Jurkat, Clone E6-1 (cell line): ENCODE data around the gene HYAL1.
"Not testable (repeated sequence)": the region's sequence is repeated elsewhere in the genome, so short reads cannot be mapped to it uniquely, and the experiment has no call there.

Experiments
- DNase-seq: peaks from one replicate; pipeline ENCODE4 v3.0.0-alpha.2; 2011; ENCODE audit warnings: low read depth, low spot score
- H3K4me3 ChIP-seq: 2 replicates; pipeline ENCODE4 v1.5.1; 2011; ENCODE audit warnings: mild to moderate bottlenecking, low read length, control low read depth, moderate library complexity

The HYAL1 gene

DNA sequence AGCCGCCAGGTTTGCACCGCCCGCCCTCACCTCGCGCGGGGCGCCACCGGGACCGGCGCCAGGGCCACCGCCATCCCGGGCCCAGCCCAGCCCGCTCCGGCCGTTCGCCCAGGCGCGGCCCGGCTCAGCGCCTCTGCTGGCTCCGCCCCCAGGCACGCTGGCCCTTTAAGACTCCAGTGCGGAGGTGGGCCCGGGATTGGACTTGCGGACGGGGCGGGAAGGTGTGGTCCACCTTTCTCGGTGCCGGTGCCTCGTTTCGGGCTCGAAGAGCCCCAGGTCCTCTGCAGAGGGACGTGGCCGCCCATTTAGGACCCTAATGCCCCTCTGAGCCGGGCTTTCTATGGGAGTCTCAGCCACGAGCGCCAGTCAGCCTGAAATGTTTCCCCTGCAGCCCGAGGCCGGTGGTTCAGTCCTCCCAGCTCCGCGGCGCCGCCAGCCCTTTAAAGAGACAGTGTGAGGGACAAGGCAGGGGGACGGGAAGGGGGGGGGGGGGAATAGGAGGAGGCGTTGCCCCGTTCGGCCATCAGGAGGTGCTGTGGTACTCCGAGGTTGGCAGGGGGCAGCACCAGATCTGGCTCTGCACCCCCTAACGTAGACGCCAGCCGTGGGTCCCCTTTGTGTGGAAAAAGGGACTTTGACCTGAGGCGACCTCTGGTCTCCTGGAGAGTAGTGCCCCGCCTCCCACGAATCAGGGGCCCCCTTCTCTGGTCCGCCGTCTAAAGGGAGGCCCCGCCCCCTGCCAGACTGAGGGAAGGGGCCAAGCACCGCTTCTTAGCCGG, 18.2 kb upstream of the HYAL1 start:
- peak overlapping the region; percentile 98 for H3K4me3 ChIP-seq
- peak; percentile 79 for DNase-seq

DNA sequence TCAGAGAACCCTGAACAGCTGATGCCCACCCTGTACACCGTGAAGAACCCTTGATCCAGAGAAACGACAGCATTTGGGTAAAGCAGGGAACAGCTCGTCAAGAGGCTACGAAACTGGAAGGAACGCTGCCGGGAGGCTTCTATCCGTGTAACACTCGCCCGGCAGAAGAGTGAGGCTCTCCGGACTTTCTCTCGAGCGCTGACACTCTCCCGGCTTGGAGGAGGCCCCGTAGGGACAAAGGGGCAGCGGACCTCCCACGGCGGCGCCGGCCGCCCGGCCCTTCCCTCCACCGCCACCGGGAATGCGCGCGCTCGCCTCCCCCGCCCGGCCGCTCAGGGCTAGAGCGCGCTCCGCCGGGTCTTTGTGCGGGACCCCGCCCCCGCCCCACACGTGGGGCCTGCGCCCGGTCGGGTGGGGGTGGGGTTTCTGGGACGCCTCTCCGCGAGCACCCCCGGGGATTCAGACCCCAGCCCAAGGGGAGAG, 17.5 kb upstream of the HYAL1 start:
- no peak for DNase-seq
- peak overlapping the region; percentile 98 for H3K4me3 ChIP-seq

DNA sequence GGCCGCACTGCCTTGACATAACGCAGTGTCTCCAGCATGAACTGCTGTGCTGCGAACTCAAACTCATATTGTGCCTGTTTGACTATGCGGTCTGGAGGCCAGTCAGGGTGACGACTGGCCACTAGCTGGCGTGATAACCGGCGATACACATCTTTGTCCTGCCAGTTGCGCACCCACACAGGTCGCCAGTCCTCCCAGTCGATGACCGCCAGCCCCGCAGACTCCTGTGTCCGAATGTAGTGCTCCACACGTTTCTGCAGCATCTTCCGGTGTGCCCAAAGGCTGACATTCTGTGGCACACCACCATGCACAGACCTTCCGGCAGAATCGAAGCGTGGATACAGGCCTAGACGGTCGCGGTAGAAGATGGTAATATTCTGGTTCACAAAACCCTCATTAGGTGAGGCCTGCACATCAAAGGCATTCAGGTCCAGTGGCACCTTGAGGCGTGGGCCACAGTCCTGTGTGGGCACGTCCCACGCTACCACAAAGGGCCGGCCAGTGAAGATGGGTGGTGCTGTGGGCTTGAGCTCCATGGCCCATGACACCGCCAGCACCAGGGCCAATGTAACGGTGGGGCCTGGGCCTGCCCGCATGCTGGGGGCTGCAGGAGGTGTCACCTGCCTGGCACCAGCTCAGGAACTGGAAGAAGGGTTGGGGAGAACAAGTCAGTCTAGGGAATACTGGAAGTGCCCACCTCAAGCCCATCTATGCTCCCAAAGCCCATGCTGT, 16.7 kb upstream of the HYAL1 start:
- DNase-seq = no peak

DNA sequence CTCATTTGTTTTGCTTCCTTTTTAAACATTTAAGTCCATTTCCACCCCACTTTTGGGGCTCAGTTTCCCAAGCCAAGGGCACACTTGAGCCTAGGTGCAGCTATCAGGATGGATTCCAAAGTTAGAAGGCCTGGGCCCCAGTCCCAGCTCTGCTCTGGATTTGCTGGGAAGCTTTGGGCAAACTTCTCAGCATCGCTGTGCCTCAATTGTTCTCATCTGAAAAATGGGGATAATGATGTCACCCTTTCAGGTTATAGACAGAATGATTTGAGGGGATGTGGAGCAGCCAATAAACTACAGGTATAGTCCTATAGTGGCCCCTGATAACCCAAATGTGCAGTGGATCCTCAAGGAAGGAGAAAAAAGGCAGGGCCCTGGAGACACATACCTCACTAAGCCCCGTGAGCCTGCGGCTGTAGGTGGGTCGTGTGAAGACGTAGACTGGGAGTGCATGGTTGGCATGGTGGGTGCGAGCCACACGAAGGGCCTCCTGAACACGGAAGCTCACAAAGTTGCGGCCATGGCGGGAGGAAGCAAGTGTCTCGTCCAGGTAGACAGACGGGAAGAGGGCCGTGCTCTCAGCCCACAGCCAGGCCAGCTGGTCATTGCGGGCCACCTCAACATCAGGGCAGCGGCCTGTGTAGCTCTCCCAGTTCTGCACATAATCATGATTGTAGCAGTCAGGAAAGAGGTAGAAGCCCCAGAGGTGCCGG, 16.0 kb upstream of the HYAL1 start:
- no peak overlapping the region for H3K4me3 ChIP-seq

More for the DNA sequence above, 16.7 kb upstream of the HYAL1 start:
- H3K4me3 ChIP-seq = peak overlapping the region; percentile 98

GRCh38 chr3:50318615-50319014, 15.2 kb upstream of the HYAL1 start:
- no peak overlapping the region for H3K4me3 ChIP-seq
- DNase-seq = no peak

More for the DNA sequence above, 16.0 kb upstream of the HYAL1 start:
- DNase-seq = no peak

GRCh38 chr3:50318163-50318562, 14.8 kb upstream of the HYAL1 start:
- no peak for DNase-seq
- no peak overlapping the region for H3K4me3 ChIP-seq

- no peak overlapping the region for H3K4me3 ChIP-seq
- DNase-seq = no peak
These were observed 13.9 kb upstream of the HYAL1 start for GRCh38 chr3:50317300-50317699.

DNA sequence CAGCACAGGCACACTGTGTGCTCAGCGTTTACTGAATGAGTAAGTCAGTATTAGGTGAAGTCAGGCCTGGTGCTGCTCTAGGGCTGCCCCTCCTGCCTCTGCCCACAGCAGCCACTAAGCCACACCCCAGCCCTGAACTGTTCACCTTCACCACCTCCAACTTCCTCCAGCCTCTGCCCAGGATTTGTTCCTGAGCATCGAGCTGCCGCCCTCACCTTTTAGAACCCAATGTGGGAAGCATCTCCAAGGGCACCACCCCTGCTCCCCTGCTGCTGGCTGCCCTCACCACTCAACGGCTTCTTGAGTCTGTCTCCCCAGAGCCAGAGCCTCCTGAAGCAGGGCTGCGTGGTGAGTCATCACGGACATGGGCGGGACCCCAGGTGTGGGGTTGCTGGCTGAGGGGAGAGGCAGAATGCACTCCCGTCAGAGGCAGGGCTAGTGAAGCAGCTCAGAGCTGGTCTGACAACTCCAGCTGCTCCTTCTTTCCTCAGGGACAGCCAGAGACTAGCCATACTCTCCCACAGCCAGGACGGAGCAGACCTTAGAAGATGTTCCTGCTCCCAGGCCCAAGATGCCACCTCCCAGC, 13.4 kb upstream of the HYAL1 start:
- DNase-seq = no peak
- no peak overlapping the region for H3K4me3 ChIP-seq

DNA sequence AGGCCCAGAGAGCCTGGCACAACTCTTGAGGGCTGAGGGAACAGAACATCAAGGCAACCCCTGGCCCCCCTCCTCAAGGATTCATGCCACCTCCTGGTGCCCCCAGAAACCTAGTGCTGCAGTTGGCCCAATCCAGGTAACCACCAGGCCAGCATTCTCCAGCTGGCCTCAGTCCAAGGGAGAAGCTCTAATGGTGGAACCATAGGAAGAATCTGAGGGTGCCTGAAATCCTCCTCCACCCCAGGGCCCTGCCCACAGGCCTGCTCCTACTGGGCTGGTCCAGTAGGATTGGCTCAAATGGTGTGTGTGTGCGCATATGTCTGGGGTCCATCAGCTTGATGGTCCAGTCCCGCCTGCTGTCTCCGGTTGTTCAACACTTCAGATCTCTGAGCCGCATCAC, 11.4 kb upstream of the HYAL1 start:
- no peak for DNase-seq
- no peak overlapping the region for H3K4me3 ChIP-seq

DNA sequence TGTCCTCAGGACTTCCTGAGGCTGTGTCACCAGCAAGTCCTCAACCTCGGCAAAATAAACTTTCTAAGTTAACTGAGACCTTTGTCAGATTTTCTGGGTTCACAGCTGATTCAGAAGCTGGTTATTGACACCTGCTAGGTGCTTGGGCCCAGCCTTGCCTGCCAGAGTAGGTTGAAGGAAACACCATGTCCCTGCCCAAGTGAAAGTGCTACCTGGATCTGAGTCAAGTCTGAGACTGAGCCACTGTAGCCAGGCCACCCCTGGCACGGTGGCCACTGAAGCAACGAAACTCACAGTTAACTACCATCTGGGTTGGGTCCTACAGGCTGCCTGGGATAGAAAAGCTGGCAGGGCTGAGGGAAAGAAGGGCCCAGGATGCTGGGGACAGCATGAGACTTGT, 11.0 kb upstream of the HYAL1 start:
- H3K4me3 ChIP-seq = no peak overlapping the region
- DNase-seq = no peak

- not testable (repeated sequence) for DNase-seq, H3K4me3 ChIP-seq
These were observed 8.7 kb upstream of the HYAL1 start for GRCh38 chr3:50312041-50312440.

DNA sequence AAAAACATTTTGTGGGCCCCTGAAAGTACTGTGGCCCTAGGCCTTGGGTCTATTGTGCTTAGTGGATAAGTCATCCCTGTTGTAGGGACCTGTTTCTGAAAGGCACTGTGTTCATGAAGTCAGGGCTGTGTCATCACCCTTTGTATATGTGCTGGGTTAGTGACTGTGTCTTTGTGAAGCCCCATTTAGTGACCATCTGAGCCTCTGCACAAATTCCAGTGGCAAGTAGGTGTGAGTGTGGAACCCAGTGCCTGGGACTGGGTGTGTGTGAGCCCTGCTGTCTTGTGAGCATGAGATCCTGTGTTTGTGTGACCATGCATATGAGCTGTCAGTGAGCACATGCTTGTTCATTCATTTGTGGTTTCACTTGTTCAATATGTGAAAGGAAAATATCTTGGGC, 1.2 kb upstream of the HYAL1 start:
- no peak for DNase-seq
- no peak overlapping the region for H3K4me3 ChIP-seq

- H3K4me3 ChIP-seq = no peak overlapping the region
- DNase-seq = no peak
These were observed 1.0 kb downstream of the HYAL1 start for GRCh38 chr3:50302095-50303012.

GRCh38 chr3:50300681-50301254, 2.6 kb downstream of the HYAL1 start:
- H3K4me3 ChIP-seq = no peak overlapping the region
- no peak for DNase-seq

GRCh38 chr3:50299929-50300680, 3.3 kb downstream of the HYAL1 start:
- no peak for DNase-seq
- peak overlapping the region; percentile 71 for H3K4me3 ChIP-seq

- H3K4me3 ChIP-seq = peak overlapping the region; percentile 71
- no peak for DNase-seq
These were observed 3.8 kb downstream of the HYAL1 start for GRCh38 chr3:50299638-50299928.

DNA sequence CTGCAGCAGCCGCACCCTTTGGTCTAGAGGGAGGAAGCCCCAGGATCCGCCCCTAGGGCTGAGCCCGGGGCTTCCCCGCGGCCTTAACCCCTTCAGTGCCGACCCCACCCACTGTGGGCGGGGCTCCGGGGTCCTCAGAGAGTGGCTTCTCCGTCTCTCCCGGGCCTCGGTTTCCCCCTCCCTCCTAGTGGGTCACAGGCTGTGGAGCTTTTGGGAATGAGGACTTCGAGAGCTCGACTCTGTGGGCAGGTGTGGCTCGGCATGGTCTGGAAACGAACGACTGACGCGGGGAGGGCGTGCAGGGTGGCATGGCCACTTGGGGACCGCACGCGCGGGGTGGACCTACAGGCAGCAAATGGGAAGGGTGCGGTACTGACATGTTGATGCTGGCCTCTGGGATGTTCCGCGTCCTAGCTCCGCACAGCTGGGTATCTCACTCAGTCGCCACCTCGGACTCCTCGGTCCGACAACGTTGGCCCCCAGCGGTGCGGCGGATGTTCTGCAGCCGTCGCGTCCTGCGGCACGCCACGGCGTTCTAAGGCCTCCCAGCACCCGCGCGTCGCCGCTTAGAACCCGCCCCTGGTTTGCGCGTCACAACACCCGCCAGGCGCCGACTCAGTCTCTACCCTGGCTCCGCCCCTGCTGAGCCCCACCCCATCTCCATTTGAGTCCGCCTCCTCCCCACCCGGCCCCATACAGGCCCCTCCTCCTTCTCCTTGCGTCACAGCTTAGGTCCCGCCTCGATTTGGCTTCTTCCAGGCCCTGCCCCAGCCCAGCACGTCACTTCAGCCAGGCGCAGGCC, 4.3 kb downstream of the HYAL1 start, which contains the start of the genes HYAL3 and NAA80:
Gene HYAL3 (minus strand): TSS at position 570 of the 802 bp plus-strand sequence. CDS start 3,803 bp downstream, outside the sequence.
Gene NAA80 (minus strand): TSS at position 570 of the 802 bp plus-strand sequence. CDS start 1,942 bp downstream, outside the sequence.
- peak within 1 kb of the TSS; percentile 94 for H3K4me3 ChIP-seq

More for the DNA sequence above, 4.3 kb downstream of the HYAL1 start, which contains the start of the genes HYAL3 and NAA80:
- peak; percentile 99 for DNase-seq
